LHCN-M2 (cell line): ENCODE results near the gene UBE2G2. TPM values are rescaled to one million over a fixed set of nuclear protein-coding genes. Genes with fewer than 3 reads are reported as not detected.
A peak's percentile ranks its signal among the peaks of the same experiment; 100 is the strongest.

Source experiments
- DNase-seq: peaks from one replicate; pipeline ENCODE4 v3.0.0-alpha.2; 2012; ENCODE audit warnings: low read depth
- total RNA-seq: library from RNA; depleted of rRNA; stranded (reverse); fragments of >200 nt; gene quantifications from 2 replicates; pipeline ENCODE4 v1.2.3, GENCODE V29; 2014

Gene UBE2G2
- total RNA-seq, 1 experiment from 2014 or later = 54.5 TPM

- DNase-seq = no peak
These were observed 15.3 kb upstream of the UBE2G2 start for GRCh38 chr21:44816761-44817505.

GRCh38 chr21:44815852-44816628 is 14.4 kb upstream of the UBE2G2 start:
- DNase-seq = no peak

GRCh38 chr21:44815225-44815624 is 13.6 kb upstream of the UBE2G2 start:
- no peak for DNase-seq

GRCh38 chr21:44814498-44815023 is 12.9 kb upstream of the UBE2G2 start:
- peak; percentile 43 for DNase-seq

- DNase-seq = no peak
These were observed 12.1 kb upstream of the UBE2G2 start for GRCh38 chr21:44813727-44814126.

GRCh38 chr21:44813149-44813548 is 11.5 kb upstream of the UBE2G2 start:
- DNase-seq = no peak

- DNase-seq = no peak
These were observed 11.0 kb upstream of the UBE2G2 start for GRCh38 chr21:44812640-44813039.

- no peak for DNase-seq
These were observed 9.2 kb upstream of the UBE2G2 start for GRCh38 chr21:44810779-44811178.

GRCh38 chr21:44805859-44806258 is 4.2 kb upstream of the UBE2G2 start:
- DNase-seq = no peak

GRCh38 chr21:44805226-44805625 is 3.6 kb upstream of the UBE2G2 start:
- DNase-seq = no peak

GRCh38 chr21:44804762-44805161 is 3.1 kb upstream of the UBE2G2 start:
- no peak for DNase-seq

- DNase-seq = no peak
These were observed 2.0 kb upstream of the UBE2G2 start for GRCh38 chr21:44803651-44804050.

GRCh38 chr21:44802396-44803153 is 955 bp upstream of the UBE2G2 start:
- DNase-seq = peak; percentile 45

- peak; percentile 46 for DNase-seq
These were observed 601 bp downstream of the UBE2G2 start for GRCh38 chr21:44800971-44801467.

- peak; percentile 49 for DNase-seq
These were observed 1.5 kb downstream of the UBE2G2 start for GRCh38 chr21:44800103-44800502.

GRCh38 chr21:44799646-44800045 is 2.0 kb downstream of the UBE2G2 start:
- DNase-seq = no peak

GRCh38 chr21:44797775-44798174 is 3.8 kb downstream of the UBE2G2 start:
- DNase-seq = no peak

- no peak for DNase-seq
These were observed 6.3 kb downstream of the UBE2G2 start for GRCh38 chr21:44795342-44795741.

- DNase-seq = no peak
These were observed 7.8 kb downstream of the UBE2G2 start for GRCh38 chr21:44793592-44794374.

- peak; percentile 57 for DNase-seq
These were observed 8.7 kb downstream of the UBE2G2 start for GRCh38 chr21:44792702-44793591.
